ENCODE results near the gene TNKS1BP1. TPM values are rescaled to one million over a fixed set of nuclear protein-coding genes. Genes with fewer than 3 reads are reported as not detected.

The TNKS1BP1 gene
- total and polyA plus RNA-seq, 9 of the 15 experiments (the other 6 are each of a cell fraction or from before 2014, with no cell fraction given): 1.1 to 47.2 (median 10.9) TPM

DNA sequence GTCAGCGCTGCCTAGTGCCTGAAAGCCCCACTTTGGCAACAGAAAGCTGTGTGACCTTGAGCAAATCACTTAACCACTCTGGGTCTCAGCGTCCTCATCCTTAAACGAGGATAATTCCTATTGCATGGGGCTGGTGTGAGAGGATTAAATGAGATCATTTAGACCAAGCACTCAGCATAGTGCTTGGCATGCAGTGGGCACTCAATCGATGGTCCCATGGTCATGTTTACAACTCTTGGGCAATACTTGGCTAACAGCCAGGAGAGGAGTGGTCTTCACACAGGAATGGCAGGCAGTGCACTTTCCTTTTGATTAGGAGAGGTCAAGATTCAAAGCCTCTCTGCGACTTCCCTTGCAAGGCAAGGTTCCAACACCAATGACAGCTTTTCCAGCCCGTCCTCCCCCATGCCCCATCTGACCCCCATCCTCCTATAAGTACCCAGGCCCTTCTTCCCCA is 14.1 kb downstream of the TNKS1BP1 start (continued):
- TF ChIP-seq NR3C1 (CRISPR knock-in tag; IDR thresholded peaks at IDR 0.05) (no peak), SAFB2 (IDR thresholded peaks at IDR 0.05; ENCODE audit: borderline replicate concordance, low read depth, low read length, severe bottlenecking) (no peak), BRCA1 (IDR thresholded peaks at IDR 0.05) (no peak), BRCA1 (CRISPR knock-in tag; IDR thresholded peaks at IDR 0.05) (no peak), KHSRP (IDR thresholded peaks at IDR 0.05) (no peak), MEF2D (tag; conservative IDR thresholded peaks at IDR 0.05; ENCODE audit: low read depth) (no peak), ZFP91 (CRISPR knock-in tag; IDR thresholded peaks at IDR 0.05) (no peak), MXI1 (IDR thresholded peaks at IDR 0.05; ENCODE audit: low read depth, low read length) (no peak), EZH2 (IDR thresholded peaks at IDR 0.05; ENCODE audit: borderline replicate concordance, low read depth, low read length) (no peak), RBM25 (IDR thresholded peaks at IDR 0.05; ENCODE audit: low read depth, low read length, severe bottlenecking) (peak; percentile 84), ZNF778 (CRISPR knock-in tag; IDR thresholded peaks at IDR 0.05) (no peak), AFF1 (IDR thresholded peaks at IDR 0.05; ENCODE audit: low read depth in 1 of 2, partially characterized antibody in 2 of 2) (no peak), FOXP1 (CRISPR knock-in tag; IDR thresholded peaks at IDR 0.05) (no peak), DLX4 (CRISPR knock-in tag; IDR thresholded peaks at IDR 0.05) (no peak), XRCC5 (IDR thresholded peaks at IDR 0.05; ENCODE audit: low read depth, low read length) (no peak), IRF2 (CRISPR knock-in tag; IDR thresholded peaks at IDR 0.05) (no peak), KDM1A (IDR thresholded peaks at IDR 0.05) (peak; percentile 8 to 42; a peak in 1 of 4 replicates)
- TF ChIP-seq, protein P1, sequence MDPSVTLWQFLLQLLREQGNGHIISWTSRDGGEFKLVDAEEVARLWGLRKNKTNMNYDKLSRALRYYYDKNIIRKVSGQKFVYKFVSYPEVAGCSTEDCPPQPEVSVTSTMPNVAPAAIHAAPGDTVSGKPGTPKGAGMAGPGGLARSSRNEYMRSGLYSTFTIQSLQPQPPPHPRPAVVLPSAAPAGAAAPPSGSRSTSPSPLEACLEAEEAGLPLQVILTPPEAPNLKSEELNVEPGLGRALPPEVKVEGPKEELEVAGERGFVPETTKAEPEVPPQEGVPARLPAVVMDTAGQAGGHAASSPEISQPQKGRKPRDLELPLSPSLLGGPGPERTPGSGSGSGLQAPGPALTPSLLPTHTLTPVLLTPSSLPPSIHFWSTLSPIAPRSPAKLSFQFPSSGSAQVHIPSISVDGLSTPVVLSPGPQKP (CRISPR knock-in tag; IDR thresholded peaks at IDR 0.05): no peak

Measured in K562 (cell line).